CD14-positive monocyte (primary cell): ENCODE measurements around the gene TAF1B. TPM values are rescaled to one million over a fixed set of nuclear protein-coding genes. Genes with fewer than 3 reads are reported as not detected.

ENCODE experiments used
- DNase-seq, 3 donors: peaks; one replicate each; pipeline ENCODE4 v3.0.0-alpha.2; 2011 to 2022
- H2AFZ ChIP-seq: 2 replicates; pipeline ENCODE4 v1.6.0; 2012; ENCODE audit warnings: mild to moderate bottlenecking, low read depth, low read length, inconsistent platforms; ENCODE audit not compliant: insufficient read depth, poor library complexity, severe bottlenecking
- H3K27ac ChIP-seq, 2 donors: 1 replicate in 1 of 2; 2 replicates in 1 of 2; pipeline ENCODE4 v1.5.1; 2012 to 2013; ENCODE audit warnings: low read length in 2 of 2, control low read depth in 1 of 2, inconsistent platforms in 1 of 2, low read depth in 1 of 2, mild to moderate bottlenecking in 1 of 2
- H3K27me3 ChIP-seq, 2 donors: one replicate each; pipeline versions ENCODE4 v1.6.0 to v1.6.1; 2011 to 2013; ENCODE audit warnings: low read length in 2 of 2; ENCODE audit not compliant: control insufficient read depth in 2 of 2, insufficient read depth in 2 of 2
- H3K36me3 ChIP-seq, 2 donors: replicated peaks in 1 of 2; 1 replicate in 1 of 2; 2 replicates in 1 of 2; pipeline versions ENCODE4 v1.5.1 to v1.6.1; 2012 to 2013; ENCODE audit warnings: low read length in 2 of 2, control low read depth in 1 of 2, inconsistent platforms in 1 of 2, mild to moderate bottlenecking in 1 of 2; ENCODE audit not compliant: insufficient read depth in 2 of 2, control insufficient read depth in 1 of 2
- H3K4me1 ChIP-seq, 2 donors: 1 replicate in 1 of 2; 2 replicates in 1 of 2; pipeline versions ENCODE4 v1.5.1 to v1.6.1; 2012 to 2013; ENCODE audit warnings: low read length in 2 of 2, control low read depth in 1 of 2, inconsistent platforms in 1 of 2, mild to moderate bottlenecking in 1 of 2, moderate library complexity in 1 of 2; ENCODE audit not compliant: insufficient read depth in 2 of 2, control insufficient read depth in 1 of 2
- H3K4me2 ChIP-seq: replicated peaks from 2 replicates; pipeline ENCODE3; 2012; ENCODE audit warnings: low read length, moderate library complexity, mild to moderate bottlenecking; ENCODE audit not compliant: poor library complexity, severe bottlenecking; ENCODE audit errors: extremely low read depth
- H3K4me3 ChIP-seq, 3 experiments: fragments of 200-600 bp in 1 of 3; sonication (generic) in 1 of 3; replicated peaks in 1 of 3; 1 replicate in 2 of 3; 2 replicates in 1 of 3; pipeline ENCODE4 v1.5.1; 2011 to 2013; ENCODE audit warnings: low read length in 3 of 3, mild to moderate bottlenecking in 3 of 3, control low read depth in 2 of 3, low read depth in 2 of 3, inconsistent platforms in 1 of 3, moderate library complexity in 1 of 3
- H3K79me2 ChIP-seq: 2 replicates; pipeline ENCODE4 v1.6.0; 2012; ENCODE audit warnings: mild to moderate bottlenecking, control low read depth, inconsistent platforms, low read length, moderate library complexity; ENCODE audit not compliant: insufficient read depth
- H3K9ac ChIP-seq: 2 replicates; pipeline ENCODE4 v1.6.0; 2017; ENCODE audit warnings: low read length, mild to moderate bottlenecking; ENCODE audit not compliant: insufficient read depth, poor library complexity, severe bottlenecking
- H3K9me3 ChIP-seq, 2 donors: replicated peaks in 1 of 2; 1 replicate in 1 of 2; 2 replicates in 1 of 2; pipeline versions ENCODE4 v1.5.1 to v1.6.1; 2012 to 2013; ENCODE audit warnings: low read length in 2 of 2, control low read depth in 1 of 2; ENCODE audit not compliant: control insufficient read depth in 1 of 2, insufficient read depth in 1 of 2
- H4K20me1 ChIP-seq: 2 replicates; pipeline ENCODE4 v1.6.0; 2012; ENCODE audit warnings: mild to moderate bottlenecking, low read length, control low read depth, moderate library complexity; ENCODE audit not compliant: insufficient read depth
- H3K27ac Mint-ChIP-seq, 7 donors: one replicate each; pipeline ENCODE4 v1.8.0; 2020; ENCODE audit warnings: mild to moderate bottlenecking in 7 of 7, mixed read lengths in 7 of 7, moderate library complexity in 6 of 7, inconsistent platforms in 2 of 7
- H3K27me3 Mint-ChIP-seq, 3 donors: one replicate each; pipeline ENCODE4 v1.8.0; 2021 to 2022; ENCODE audit warnings: low read depth in 3 of 3, mild to moderate bottlenecking in 3 of 3, mixed read lengths in 3 of 3, moderate library complexity in 3 of 3, inconsistent platforms in 1 of 3
- H3K36me3 Mint-ChIP-seq, 2 donors: one replicate each; pipeline ENCODE4 v1.8.0; 2020; ENCODE audit warnings: mixed read lengths in 2 of 2, inconsistent platforms in 1 of 2, mild to moderate bottlenecking in 1 of 2
- H3K4me1 Mint-ChIP-seq: one replicate; pipeline ENCODE4 v1.8.0; 2020; ENCODE audit warnings: mild to moderate bottlenecking, mixed read lengths
- H3K4me3 Mint-ChIP-seq, 2 donors: one replicate each; pipeline ENCODE4 v1.8.0; 2020; ENCODE audit warnings: mild to moderate bottlenecking in 2 of 2, mixed read lengths in 2 of 2, moderate library complexity in 1 of 2
- H3K9me3 Mint-ChIP-seq, 7 donors: one replicate each; pipeline ENCODE4 v1.8.0; 2020 to 2022; ENCODE audit warnings: mixed read lengths in 7 of 7, mild to moderate bottlenecking in 6 of 7, moderate library complexity in 6 of 7, inconsistent platforms in 2 of 7
- CTCF ChIP-seq: fragments of 200-600 bp; IDR thresholded peaks from one replicate; pipeline ENCODE4 v1.8.0; 2022; ENCODE audit warnings: antibody characterized with exemption, mild to moderate bottlenecking
- WGBS: methylation state at CpG from one replicate; pipeline ENCODE4 v1.1.5; 2013; ENCODE audit warnings: missing lambda C conversion rate; ENCODE audit not compliant: insufficient coverage; 5-methylcytosine and 5-hydroxymethylcytosine counted together
- intact Hi-C, 2 donors: fragments of 100-400 bp; cut with micrococcal nuclease; formaldehyde crosslinking; loops; one replicate each; pipeline versions ENCODE4 v1.15.0 to v1.15.1; 2023
- polyA plus RNA-seq, 3 donors: library from polyadenylated mRNA; depleted of rRNA in 1 of 3; unstranded in 2 of 3; stranded (reverse) in 1 of 3; fragments of 300-500 nt in 2 of 3; fragments of >200 nt in 1 of 3; fragmentation: Illumina TruSeq in 2 of 3; gene quantifications; 1 replicate in 2 of 3; 2 replicates in 1 of 3; pipeline ENCODE4 v1.2.3, GENCODE V29; 2012 to 2021

TAF1B gene
- polyA plus RNA-seq, 3 donors: 6.0 to 8.4 (median 7.2) TPM

- peaks cover 14 to 28% of the 10 kb centered on the region in 2 donors for H3K36me3 ChIP-seq
- DNase-seq: peak in 2 of 3 donors; percentile 3 to 12
- H3K79me2 ChIP-seq: peaks cover 51% of the 10 kb centered on the region
- WGBS: no CpG with 5 or more reads among the region's 5 CpGs
- no peak for TF ChIP-seq CTCF
- peak overlapping the region; percentile 94 for H2AFZ ChIP-seq
- no peaks in the 10 kb centered on the region for H4K20me1 ChIP-seq
- intact Hi-C loops: no loop called here
- H3K4me3 Mint-ChIP-seq: peak overlapping the region; percentile 95 to 96
- H3K36me3 Mint-ChIP-seq: peaks cover 30 to 32% of the 10 kb centered on the region in 2 donors
- no peaks in the 10 kb centered on the region for H3K9me3 ChIP-seq
- H3K27me3 Mint-ChIP-seq: peaks cover 0 to 3% (median 0%) of the 10 kb centered on the region in 3 donors
- peak overlapping the region; percentile 84 for H3K9ac ChIP-seq
- H3K4me1 Mint-ChIP-seq: peaks cover 42% of the 10 kb centered on the region
- peaks cover 29 to 45% of the 10 kb centered on the region in 2 donors for H3K4me1 ChIP-seq
- H3K27ac Mint-ChIP-seq: peak overlapping the region in 6 of 7 donors; percentile 6 to 90 (median 86)
- H3K27me3 ChIP-seq: no peaks in the 10 kb centered on the region
- H3K4me3 ChIP-seq: peak overlapping the region; percentile 57 to 92 (median 58)
- peak overlapping the region; percentile 83 for H3K4me2 ChIP-seq
- peak overlapping the region; percentile 61 to 87 for H3K27ac ChIP-seq
- H3K9me3 Mint-ChIP-seq: peaks cover 0 to 2% (median 0%) of the 10 kb centered on the region in 7 donors
Measured at GRCh38 chr2:9844576-9844975, 1.3 kb downstream of the TAF1B start.

GRCh38 chr2:9846554-9846953 is 3.3 kb downstream of the TAF1B start:
- Histone ChIP-seq H3K27ac (peak overlapping the region in 1 of 2 donors; percentile 24), H4K20me1 (no peaks in the 10 kb centered on the region), H3K4me2 (no peak overlapping the region), H2AFZ (no peak overlapping the region), H3K36me3 (peaks cover 32 to 48% of the 10 kb centered on the region in 2 donors), H3K27me3 (no peaks in the 10 kb centered on the region), H3K9me3 (no peaks in the 10 kb centered on the region), H3K4me3 (no peak overlapping the region), H3K4me1 (peaks cover 29 to 45% of the 10 kb centered on the region in 2 donors), H3K79me2 (peaks cover 51% of the 10 kb centered on the region), H3K9ac (no peak overlapping the region)
- no peak for TF ChIP-seq CTCF
- H3K27me3 Mint-ChIP-seq: peaks cover 0 to 3% (median 1%) of the 10 kb centered on the region in 3 donors
- peaks cover 0 to 2% (median 0%) of the 10 kb centered on the region in 7 donors for H3K9me3 Mint-ChIP-seq
- no peak overlapping the region for H3K27ac Mint-ChIP-seq
- intact Hi-C loops: no loop called here
- H3K4me3 Mint-ChIP-seq: peak overlapping the region in 1 of 2 donors; percentile 17
- DNase-seq: no peak
- H3K4me1 Mint-ChIP-seq: peaks cover 42% of the 10 kb centered on the region
- peaks cover 47 to 50% of the 10 kb centered on the region in 2 donors for H3K36me3 Mint-ChIP-seq
